ENCODE results near the gene PTEN.

GRCh38 chr10:87920538-87920937 is 57.1 kb downstream of the PTEN start:
- TF ChIP-seq CTCF (IDR thresholded peaks at IDR 0.05) = no peak
- TF ChIP-seq POLR2A (IDR thresholded peaks at IDR 0.05) = no peak

Data from heart left ventricle (tissue), 13 donors.